Measurements from ENCODE around the gene SPTB.

SPTB gene

GRCh38 chr14:64823305-64823861 is 56.3 kb downstream of the SPTB start:
- peak; percentile 82 for TF ChIP-seq CTCF (conservative IDR thresholded peaks at IDR 0.05; ENCODE audit: low read depth, low read length)
- H3K4me3 ChIP-seq (ENCODE audit: low read length), result no peak overlapping the region
- no peak for DNase-seq (ENCODE audit: low read depth)

GRCh38 chr14:64821651-64822050 is 58.1 kb downstream of the SPTB start:
- TF ChIP-seq CTCF (conservative IDR thresholded peaks at IDR 0.05; ENCODE audit: low read depth, low read length), result no peak
- no peak overlapping the region for H3K4me3 ChIP-seq (ENCODE audit: low read length)
- DNase-seq (ENCODE audit: low read depth), result no peak

GRCh38 chr14:64818151-64818550 is 61.6 kb downstream of the SPTB start:
- H3K4me3 ChIP-seq (ENCODE audit: low read length), result no peak overlapping the region
- no peak for DNase-seq (ENCODE audit: low read depth)
- TF ChIP-seq CTCF (conservative IDR thresholded peaks at IDR 0.05; ENCODE audit: low read depth, low read length), result no peak

GRCh38 chr14:64817631-64818030 is 62.1 kb downstream of the SPTB start:
- DNase-seq (ENCODE audit: low read depth), result no peak
- H3K4me3 ChIP-seq (ENCODE audit: low read length), result no peak overlapping the region
- TF ChIP-seq CTCF (conservative IDR thresholded peaks at IDR 0.05; ENCODE audit: low read depth, low read length), result no peak

- no peak overlapping the region for H3K4me3 ChIP-seq (ENCODE audit: low read length)
- DNase-seq (ENCODE audit: low read depth), result no peak
- TF ChIP-seq CTCF (conservative IDR thresholded peaks at IDR 0.05; ENCODE audit: low read depth, low read length), result no peak
Observed at GRCh38 chr14:64816221-64816783, 63.4 kb downstream of the SPTB start.

GRCh38 chr14:64815257-64815656 is 64.5 kb downstream of the SPTB start:
- H3K4me3 ChIP-seq (ENCODE audit: low read length), result no peak overlapping the region
- no peak for TF ChIP-seq CTCF (conservative IDR thresholded peaks at IDR 0.05; ENCODE audit: low read depth, low read length)
- no peak for DNase-seq (ENCODE audit: low read depth)

- DNase-seq (ENCODE audit: low read depth), result no peak
- TF ChIP-seq CTCF (conservative IDR thresholded peaks at IDR 0.05; ENCODE audit: low read depth, low read length), result no peak
- H3K4me3 ChIP-seq (ENCODE audit: low read length), result no peak overlapping the region
Observed at GRCh38 chr14:64812412-64812811, 67.3 kb downstream of the SPTB start.

Measured in retinal pigment epithelial cell (primary cell).